HG02798 (cell line): Measurements from ENCODE around the gene LRBA.
"Not testable (repeated sequence)": the region's sequence is repeated elsewhere in the genome, so short reads cannot be mapped to it uniquely, and the experiment has no call there.

Source experiments
- ATAC-seq: cut with Tn5 transposase; IDR thresholded peaks from one replicate; pipeline ENCODE4 v1.9.1; 2021; ENCODE audit warnings: mild to moderate bottlenecking; ENCODE audit not compliant: unreplicated experiment, poor library complexity

Gene LRBA

DNA sequence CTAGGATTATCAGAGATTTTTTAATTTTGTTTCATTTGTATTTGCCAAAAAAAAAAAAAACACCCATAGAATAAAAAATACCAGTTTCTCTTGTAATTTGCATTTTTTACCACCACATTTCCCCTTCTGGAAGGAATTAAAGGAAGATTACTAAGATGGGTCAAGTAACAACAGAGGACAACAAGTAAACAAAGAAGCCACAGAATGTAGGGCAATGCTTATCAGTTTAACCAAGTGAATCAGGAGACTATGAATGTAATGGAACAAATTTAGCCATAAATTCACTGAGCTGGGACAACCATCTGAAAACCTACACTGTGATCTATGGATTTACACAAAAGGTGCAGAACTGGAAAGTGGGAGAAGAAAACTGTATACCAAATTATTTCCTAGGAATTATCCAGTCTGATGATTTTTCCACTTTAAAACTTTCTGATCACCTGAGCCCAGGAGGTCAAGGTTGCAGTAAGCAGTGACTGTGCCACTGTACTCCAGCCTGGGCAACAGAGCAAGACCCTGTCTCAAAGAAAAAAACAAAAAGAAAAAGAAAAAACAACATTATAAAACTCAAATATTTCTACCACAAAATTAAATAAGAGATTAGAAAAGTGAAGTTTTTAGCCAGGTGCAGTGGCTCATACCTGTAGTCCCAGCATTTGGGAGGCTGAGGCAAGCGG is 32.4 kb downstream of the LRBA start:
- no peak for ATAC-seq

DNA sequence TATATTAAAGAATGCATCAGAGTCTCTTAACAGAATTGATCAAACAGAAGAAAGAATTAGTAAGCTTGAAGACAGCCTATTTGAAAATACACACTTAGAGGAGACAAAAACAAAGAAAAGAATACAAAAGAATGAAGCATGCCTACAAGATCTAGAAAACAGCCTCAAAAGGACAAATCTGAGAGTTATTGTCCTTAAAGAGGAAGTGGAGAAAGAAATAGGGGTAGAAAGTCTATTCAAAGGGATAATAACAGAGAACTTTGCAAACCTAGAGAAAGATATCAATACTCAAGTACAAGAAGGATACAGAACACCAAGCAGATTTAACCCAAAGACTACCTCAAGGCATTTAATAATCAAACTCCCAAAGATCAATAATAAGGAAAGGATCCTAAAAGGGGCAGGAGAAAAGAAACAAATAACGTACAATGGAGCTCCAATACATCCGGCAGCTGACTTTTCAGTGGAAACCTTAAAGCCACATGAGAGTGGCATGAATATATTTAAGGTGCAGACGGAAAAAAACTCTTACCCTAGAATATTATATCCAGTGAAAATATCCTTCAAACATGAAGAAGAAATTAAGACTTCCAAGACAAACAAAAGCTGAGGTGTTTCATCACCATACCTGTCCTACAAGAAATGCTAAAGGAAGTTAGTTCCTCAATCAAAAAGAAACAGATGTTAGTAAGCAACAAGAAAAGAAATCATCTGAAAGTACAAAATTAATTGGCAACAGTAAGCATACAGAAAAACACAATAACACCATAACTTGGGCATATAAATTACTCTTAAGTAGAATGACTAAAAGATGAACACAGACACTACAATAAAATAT is 36.1 kb downstream of the LRBA start:
- no peak for ATAC-seq

DNA sequence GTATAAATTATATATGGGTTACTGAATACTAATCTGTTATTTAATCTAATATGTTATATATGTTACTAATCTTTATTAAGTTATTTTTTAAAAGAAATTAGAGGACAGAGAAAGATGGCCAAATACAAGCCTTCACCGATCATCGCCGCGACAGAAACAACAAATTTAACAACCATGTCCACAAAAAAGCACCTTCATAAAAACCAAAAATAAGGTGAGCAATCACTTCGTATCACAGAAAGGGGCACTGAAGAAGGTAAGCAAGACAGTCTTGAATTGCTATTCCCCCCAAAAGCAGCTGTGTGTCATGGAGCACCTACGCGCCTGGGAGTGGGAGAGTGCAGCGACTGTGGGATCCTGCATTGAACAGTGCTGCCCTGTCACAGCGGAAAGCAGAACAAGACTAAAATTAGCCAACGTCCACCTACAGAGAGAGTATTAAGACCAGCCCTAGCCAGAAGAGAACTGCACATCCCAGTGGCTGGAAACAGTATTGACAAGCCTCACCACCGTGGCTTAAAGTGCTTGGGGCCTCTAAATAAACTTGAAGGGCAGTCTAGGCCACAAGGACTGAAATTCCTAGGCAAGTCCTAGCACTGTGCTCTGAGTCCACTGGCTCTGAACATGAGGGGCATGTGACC is 38.5 kb downstream of the LRBA start:
- peak; percentile 31 for ATAC-seq

DNA sequence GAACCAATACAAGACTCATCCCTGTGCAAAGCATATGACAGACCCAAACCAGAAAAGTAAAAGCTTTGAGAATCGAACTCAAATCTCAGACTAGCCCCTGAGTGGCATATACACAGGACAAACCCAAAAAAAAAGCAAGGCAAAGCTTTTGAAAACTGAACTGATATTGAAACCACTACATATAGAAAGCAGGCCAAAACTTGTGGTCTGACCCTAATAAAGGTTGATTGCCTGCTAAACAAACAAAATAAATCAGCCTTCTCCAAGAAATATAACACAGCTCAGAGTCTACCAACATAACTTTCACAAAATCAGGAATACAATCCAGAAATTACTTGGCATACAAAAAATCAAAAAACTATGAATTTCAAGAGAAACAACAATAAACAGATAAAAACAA is 40.3 kb downstream of the LRBA start:
- peak; percentile 70 for ATAC-seq

DNA sequence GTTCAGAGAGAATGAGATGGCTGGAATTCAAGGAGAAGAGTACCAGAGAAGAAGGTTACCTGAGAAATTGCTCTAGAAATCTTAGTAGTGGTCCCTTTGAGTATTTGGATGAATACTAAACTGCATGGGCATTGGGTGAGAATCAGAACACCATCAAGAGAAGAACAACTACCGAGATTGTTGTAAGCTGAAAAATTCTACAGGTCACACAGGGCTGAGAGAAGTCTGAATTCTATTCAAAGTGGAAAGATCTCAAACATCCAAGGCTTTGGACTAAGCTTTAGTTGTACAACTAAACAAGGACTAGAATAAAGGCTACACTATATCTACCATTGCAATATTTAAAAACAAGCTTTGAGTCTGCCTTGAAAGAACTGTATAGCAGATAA is 40.8 kb downstream of the LRBA start:
- peak; percentile 1 for ATAC-seq

DNA sequence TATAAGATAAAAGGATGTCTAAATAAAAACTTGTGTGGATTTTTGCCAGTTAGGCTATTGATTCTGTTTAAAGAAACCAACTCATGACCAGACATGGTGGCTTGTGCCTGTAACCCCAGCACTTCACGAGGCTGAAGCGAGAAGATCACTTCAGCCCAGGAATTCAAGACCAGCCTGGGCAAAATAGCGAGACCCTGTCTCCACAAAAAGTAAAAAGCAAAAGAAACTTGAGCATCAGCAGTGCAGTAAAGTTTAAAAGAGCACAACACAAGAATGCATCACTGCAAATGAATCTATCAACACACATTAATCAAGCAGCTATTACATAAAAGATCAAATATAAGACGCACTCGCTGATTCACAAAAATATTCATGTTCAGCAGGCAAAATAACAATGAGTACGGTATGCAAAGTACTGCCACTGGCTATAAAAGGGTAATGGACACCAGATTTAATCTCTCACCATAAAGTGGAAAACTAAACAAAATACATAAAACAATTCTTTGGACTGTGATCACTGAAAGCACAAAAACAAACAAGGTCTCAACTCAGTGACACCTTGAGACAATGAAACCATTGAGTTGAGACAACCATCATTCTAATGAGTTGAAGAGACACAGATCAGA is 41.3 kb downstream of the LRBA start:
- no peak for ATAC-seq

DNA sequence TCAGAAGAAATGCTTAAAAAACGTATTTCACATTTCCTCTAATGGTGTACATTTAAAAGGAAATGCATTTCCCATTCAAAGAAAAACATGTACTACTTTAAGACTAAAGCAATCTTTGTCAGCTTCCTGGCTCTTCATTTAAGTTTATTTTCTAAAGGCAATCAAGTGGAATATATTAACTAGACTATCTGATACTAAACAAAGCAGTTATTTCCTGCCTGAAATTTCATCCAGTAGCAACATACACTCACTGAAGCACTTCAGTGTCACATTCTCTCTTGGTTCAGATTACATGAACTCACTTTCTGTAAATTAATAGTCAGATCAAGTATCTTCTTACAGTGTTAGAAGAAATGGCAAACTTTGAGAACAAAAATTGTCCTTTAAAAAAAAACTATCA is 42.5 kb downstream of the LRBA start:
- no peak for ATAC-seq

DNA sequence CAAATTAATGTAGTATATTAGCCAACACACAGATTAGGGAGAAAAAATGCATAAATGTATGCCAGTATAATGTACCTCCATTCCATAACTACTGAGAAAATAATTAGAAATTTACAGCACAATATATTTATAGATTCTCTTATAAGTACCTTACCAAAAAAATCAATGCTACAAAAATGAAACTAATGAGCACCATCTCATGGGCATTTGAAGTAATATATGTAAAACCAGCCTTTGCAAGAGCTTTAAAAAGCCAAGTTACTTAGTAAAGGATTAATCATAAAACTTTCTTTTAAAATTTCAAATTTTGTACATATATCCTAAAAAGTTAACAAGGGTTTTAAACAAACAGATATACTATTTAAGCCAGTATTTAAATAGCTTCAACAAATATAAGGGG is 43.2 kb downstream of the LRBA start:
- ATAC-seq = no peak

DNA sequence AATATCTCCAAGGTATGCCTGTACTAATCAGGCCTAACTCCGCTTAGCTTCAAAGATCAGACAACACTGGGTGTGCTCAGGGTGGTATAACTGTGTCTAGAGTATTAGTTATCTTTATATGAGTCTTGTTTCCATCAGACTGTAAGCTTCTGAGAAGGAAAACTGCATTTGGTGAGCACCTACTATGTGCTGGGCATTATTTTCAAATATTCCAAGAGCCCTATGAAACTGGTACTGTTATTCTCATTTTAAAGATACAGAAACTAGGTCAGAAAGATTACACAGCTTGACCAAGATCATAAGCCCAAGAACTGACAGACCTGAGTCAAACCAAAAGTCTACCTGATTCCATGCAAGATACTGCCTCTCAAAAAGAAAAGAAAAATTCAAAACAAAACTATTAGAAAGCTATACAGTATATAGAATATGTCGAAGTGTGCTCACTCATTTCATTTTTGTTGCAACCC is 44.4 kb downstream of the LRBA start:
- peak; percentile 61 for ATAC-seq

DNA sequence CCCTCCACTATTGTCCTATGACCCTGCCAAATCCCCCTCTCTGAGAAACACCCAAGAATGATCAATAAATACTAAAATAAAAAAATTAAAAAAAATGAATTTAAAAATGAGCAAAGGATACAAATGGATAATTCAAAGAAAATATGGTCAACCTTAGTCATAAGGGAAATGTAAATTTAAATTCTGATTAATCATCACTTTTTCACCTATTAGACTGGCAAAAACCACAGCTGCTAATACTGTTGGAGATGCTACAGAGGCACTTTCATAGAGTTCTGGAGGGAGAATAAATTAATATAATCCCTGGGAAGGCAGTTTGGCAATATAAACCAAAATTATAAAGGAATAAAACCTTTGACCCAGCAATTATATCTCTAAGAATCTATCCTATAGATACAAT is 50.3 kb downstream of the LRBA start:
- no peak for ATAC-seq

DNA sequence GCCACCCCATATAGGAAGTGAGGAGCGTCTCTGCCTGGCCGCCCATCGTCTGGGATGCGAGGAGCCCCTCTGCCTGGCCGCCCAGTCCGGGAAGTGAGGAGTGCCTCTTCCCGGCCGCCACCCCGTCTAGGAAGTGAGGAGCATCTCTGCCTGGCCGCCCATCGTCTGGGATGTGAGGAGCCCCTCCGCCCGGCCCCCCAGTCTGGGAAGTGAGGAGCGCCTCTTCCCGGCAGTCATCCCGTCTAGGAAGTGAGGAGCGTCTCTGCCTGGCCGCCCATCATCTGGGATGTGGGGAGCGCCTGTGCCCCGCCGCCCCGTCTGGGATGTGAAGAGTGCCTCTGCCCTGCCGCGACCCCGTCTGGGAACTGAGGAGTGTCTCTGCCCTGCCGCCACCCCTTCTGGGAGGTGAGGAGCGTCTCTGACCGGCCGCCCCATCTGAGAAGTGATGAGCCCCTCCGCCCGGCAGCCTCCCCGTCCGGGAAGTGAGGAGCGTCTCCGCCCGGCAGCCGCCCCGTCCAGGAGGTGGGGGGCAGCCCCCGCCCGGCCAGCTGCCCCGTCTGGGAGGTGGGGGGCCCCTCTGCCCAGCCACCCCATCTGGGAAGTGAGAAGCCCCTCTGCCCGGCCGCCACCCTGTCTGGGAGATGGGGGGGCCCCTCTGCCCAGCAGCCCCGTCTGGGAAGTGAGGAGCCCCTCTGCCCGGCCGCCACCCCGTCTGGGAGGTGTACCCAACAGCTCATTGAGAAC is 51.3 kb downstream of the LRBA start:
- not testable (repeated sequence) for ATAC-seq

DNA sequence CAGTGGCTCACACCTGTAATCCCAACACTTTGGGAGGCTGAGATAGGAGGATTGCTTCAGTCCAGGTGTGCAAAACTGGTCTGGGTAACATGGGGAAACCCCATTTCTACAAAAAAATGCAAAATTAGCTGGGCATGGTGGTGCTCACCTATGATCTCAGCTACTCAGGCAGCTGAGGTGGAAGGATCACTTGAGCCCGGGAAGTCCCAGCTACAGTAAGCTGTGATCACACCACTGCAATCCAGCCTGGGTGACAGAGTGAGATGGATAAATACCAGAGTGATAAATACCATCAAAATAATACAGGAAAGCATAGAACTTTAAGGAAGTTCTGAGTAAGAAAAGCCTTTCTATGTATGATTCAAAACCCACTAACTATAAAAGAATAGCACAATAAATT is 52.8 kb downstream of the LRBA start:
- no peak for ATAC-seq

DNA sequence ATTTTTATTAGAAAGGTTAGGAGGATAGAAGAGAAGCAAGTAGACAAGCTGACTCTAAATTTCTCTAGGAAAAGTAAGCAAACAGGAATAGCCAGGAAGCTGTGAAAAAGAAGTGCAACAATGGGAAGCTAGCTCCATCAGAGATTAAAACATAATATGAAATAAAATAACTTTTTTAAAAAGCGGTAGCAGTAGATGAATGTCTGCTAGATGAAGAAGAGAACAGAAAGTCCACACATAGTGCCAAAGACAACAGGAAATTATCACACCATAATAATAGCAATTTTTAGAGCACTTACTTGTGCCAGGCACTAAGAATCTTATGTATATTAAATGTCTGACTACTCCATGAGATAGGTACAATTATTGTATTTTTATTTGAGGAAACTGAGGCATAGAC is 53.5 kb downstream of the LRBA start:
- no peak for ATAC-seq

DNA sequence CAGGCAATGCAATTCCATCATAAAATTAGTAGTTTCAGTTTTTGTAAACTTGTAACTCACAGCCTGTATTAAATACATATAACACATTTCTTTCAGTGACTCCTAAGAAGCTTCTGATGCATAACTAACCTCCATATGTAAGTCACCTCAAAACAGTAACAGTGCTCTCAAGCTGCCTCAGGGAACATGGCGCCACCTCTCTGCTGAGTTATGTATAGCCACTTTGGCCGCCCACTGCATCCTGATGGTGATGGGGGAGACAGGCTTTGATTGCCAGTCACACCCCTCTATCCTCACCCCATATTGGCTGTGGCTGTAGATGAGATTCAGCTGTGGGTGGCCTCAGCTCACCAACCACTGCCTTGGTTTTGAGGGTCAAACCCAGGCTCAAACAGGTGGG is 54.3 kb downstream of the LRBA start:
- ATAC-seq = no peak

DNA sequence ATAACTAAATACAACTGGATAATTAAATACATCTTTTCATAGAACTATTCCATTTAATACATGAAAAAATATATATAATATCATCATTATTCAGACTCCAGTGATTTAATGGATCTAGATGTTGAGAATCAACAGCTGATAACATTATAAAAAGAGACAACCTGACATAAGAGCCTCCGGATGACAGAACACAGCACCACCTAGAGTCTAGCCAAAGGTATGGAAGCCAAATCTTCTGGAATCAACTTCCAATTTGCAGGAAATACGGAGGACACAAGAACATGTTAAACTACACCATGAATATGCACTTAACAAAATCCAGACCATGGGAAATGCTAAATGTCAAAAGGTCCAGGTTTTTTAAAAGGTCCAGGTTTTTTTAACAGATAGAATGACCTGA is 55.0 kb downstream of the LRBA start:
- no peak for ATAC-seq

DNA sequence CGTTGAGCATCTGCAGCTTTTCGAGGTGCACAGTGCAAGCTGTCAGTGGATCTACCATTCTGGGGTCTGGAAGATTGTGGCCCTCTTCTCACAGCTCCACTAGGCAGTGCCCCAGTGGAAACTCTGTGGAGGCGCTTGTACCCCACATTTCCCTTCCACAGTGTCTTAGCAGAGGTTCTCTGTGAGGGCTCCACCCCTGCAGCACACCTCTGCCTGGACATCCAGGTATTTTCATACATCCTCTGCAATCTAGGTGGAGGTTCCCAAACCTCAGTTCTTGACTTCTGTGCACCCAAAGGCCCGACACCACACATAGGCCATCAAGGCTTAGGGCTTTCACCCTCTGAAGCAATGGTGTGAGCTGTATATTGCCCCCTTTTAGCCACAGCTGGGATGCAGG is 57.1 kb downstream of the LRBA start:
- ATAC-seq = not testable (repeated sequence)

DNA sequence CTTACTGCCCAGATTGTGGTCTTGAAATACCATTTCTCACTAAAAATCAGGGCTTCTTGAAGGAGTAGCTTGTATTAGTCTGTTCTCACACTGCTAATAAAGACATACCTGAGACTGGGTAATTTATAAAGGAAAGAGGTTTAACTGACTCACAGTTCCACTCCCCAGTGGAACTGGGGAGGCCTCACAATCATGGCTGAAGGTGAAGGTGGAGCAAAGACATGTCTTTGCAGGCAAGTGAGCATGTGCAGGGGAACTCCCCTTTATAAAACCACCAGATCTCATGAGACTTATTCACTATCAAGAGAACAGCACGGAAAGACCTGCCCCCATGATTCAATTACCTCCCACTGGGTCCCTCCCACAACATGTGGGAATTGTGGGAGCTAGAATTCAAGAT is 58.0 kb downstream of the LRBA start:
- not testable (repeated sequence) for ATAC-seq

DNA sequence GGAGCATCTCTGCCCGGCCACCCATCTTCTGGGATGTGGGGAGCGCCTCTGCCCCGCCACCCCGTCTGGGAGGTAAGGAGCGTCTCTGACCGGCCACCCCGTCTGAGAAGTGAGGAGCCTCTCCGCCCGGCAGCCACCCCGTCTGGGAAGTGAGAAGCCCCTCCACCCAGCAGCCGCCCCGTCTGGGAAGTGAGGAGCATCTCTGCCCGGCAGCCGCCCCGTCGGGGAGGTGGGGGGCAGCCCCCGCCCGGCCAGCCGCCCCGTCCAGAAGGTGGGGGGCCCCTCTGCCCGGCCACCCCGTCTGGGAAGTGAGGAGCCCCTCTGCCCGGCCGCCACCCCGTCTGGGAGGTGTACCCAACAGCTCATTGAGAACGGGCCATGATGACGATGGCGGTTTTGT is 61.2 kb downstream of the LRBA start:
- not testable (repeated sequence) for ATAC-seq

DNA sequence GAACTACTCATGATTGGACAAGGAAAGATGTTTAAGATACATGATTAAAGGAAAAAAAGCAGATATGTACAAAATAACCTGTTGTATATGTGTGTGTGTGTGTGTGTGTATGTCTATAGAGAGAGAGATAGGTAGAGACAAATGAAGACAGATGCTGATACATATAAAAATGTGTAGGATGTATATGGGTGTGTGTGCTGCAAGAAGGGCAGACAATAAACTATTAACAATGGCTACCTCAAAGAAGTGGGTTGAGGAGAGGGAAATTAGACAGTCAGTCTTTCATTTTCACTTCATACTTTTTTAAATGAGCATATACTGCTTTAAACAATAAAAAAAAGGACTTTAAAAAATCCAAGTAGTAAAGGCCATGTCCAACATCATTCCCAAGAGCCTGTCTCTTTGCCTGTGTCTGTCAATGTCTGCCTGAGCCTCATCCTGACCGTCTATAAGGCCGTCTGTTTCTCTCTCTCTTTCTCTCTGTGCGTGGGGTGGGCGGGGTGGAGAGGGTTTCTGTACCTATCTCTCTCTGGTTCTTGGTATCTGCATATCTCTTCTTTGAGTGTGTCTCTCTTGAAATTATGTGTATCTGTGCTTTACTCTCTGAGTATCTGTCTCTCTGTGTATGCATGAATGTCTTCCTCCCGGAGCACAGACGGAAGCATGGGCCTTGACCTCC is 62.8 kb downstream of the LRBA start:
- no peak for ATAC-seq
